IPS-20b (cell line): ENCODE data around the gene RSRC2.
A peak's percentile ranks its signal among the peaks of the same experiment; 100 is the strongest.
"Not testable (repeated sequence)": the region's sequence is repeated elsewhere in the genome, so short reads cannot be mapped to it uniquely, and the experiment has no call there.

ENCODE experiments used
- H3K27ac ChIP-seq: one replicate; pipeline ENCODE4 v1.5.1; 2013; ENCODE audit warnings: low read length
- H3K27me3 ChIP-seq: 2 replicates; pipeline ENCODE4 v1.6.1; 2013; ENCODE audit warnings: mild to moderate bottlenecking, low read length, inconsistent platforms; ENCODE audit not compliant: insufficient read depth
- H3K36me3 ChIP-seq: 2 replicates; pipeline ENCODE4 v1.6.1; 2013; ENCODE audit warnings: low read depth, mild to moderate bottlenecking, inconsistent platforms, low read length, moderate library complexity; ENCODE audit not compliant: insufficient read depth
- H3K4me1 ChIP-seq: 2 replicates; pipeline ENCODE4 v1.6.1; 2013; ENCODE audit warnings: mild to moderate bottlenecking, control low read depth, inconsistent platforms, low read length, moderate library complexity; ENCODE audit not compliant: insufficient read depth
- H3K4me3 ChIP-seq: 2 replicates; pipeline ENCODE4 v1.5.1; 2013; ENCODE audit warnings: mild to moderate bottlenecking, low read length, inconsistent platforms
- H3K9ac ChIP-seq: 2 replicates; pipeline ENCODE4 v1.6.1; 2013; ENCODE audit warnings: low read depth, mild to moderate bottlenecking, inconsistent platforms, low read length, moderate library complexity
- H3K9me3 ChIP-seq: 2 replicates; pipeline ENCODE4 v1.6.1; 2013; ENCODE audit warnings: mild to moderate bottlenecking, low read depth, low read length, inconsistent platforms; ENCODE audit not compliant: insufficient read depth

Gene RSRC2

GRCh38 chr12:122526683-122527477, at the start of gene RSRC2, which contains the start of gene KNTC1:
Gene RSRC2 (minus strand): TSS chr12:122526936. CDS start chr12:122526853, 83 bp downstream.
Gene KNTC1 (plus strand): TSS chr12:122527249. CDS start chr12:122530064, 2,815 bp downstream.
- peaks cover 63% of the 10 kb centered on the region for H3K36me3 ChIP-seq
- H3K27ac ChIP-seq = peak within 1 kb of the TSS; percentile 51
- peak within 1 kb of the TSS; percentile 97 for H3K9ac ChIP-seq
- no peaks in the 10 kb centered on the region for H3K9me3 ChIP-seq
- H3K4me3 ChIP-seq = peak within 1 kb of the TSS; percentile 97
- H3K4me1 ChIP-seq = peaks cover 12% of the 10 kb centered on the region; the same call in 1 of the 2 replicates
- H3K27me3 ChIP-seq = no peaks in the 10 kb centered on the region

- H3K27me3 ChIP-seq = no peaks in the 10 kb centered on the region
- no peaks in the 10 kb centered on the region for H3K9me3 ChIP-seq
- no peaks in the 10 kb centered on the region for H3K4me1 ChIP-seq
- H3K36me3 ChIP-seq = peaks cover 94% of the 10 kb centered on the region
- H3K9ac ChIP-seq = no peak overlapping the region
- no peak overlapping the region for H3K27ac ChIP-seq
- H3K4me3 ChIP-seq = no peak overlapping the region
Observed at GRCh38 chr12:122571821-122572220, 45.1 kb upstream of the RSRC2 start.

GRCh38 chr12:122570006-122570405, 43.3 kb upstream of the RSRC2 start:
- not testable (repeated sequence) for H3K4me3 ChIP-seq, H3K9ac ChIP-seq, H3K9me3 ChIP-seq, H3K27ac ChIP-seq, H3K27me3 ChIP-seq, H3K4me1 ChIP-seq
- peaks cover 92% of the 10 kb centered on the region for H3K36me3 ChIP-seq

GRCh38 chr12:122569288-122569687, 42.6 kb upstream of the RSRC2 start:
- Histone ChIP-seq H3K27ac (no peak overlapping the region), H3K36me3 (peaks cover 92% of the 10 kb centered on the region), H3K4me3 (no peak overlapping the region), H3K9me3 (no peaks in the 10 kb centered on the region), H3K27me3 (no peaks in the 10 kb centered on the region), H3K4me1 (no peaks in the 10 kb centered on the region), H3K9ac (no peak overlapping the region)

- not testable (repeated sequence) for H3K4me3 ChIP-seq, H3K27ac ChIP-seq, H3K27me3 ChIP-seq, H3K9ac ChIP-seq, H3K9me3 ChIP-seq, H3K4me1 ChIP-seq
- peaks cover 89% of the 10 kb centered on the region for H3K36me3 ChIP-seq
Observed at GRCh38 chr12:122566816-122567215, 40.1 kb upstream of the RSRC2 start.

GRCh38 chr12:122563361-122563760, 36.6 kb upstream of the RSRC2 start:
- no peaks in the 10 kb centered on the region for H3K27me3 ChIP-seq
- H3K36me3 ChIP-seq = peaks cover 81% of the 10 kb centered on the region
- H3K9ac ChIP-seq = no peak overlapping the region
- H3K4me3 ChIP-seq = no peak overlapping the region
- no peaks in the 10 kb centered on the region for H3K9me3 ChIP-seq
- H3K4me1 ChIP-seq = no peaks in the 10 kb centered on the region
- H3K27ac ChIP-seq = no peak overlapping the region

GRCh38 chr12:122560138-122560537, 33.4 kb upstream of the RSRC2 start:
- H3K36me3 ChIP-seq = peaks cover 85% of the 10 kb centered on the region
- no peak overlapping the region for H3K9ac ChIP-seq
- no peak overlapping the region for H3K27ac ChIP-seq
- H3K4me3 ChIP-seq = no peak overlapping the region
- no peaks in the 10 kb centered on the region for H3K9me3 ChIP-seq
- H3K27me3 ChIP-seq = no peaks in the 10 kb centered on the region
- H3K4me1 ChIP-seq = no peaks in the 10 kb centered on the region

- H3K36me3 ChIP-seq = peaks cover 82% of the 10 kb centered on the region
- H3K27ac ChIP-seq = no peak overlapping the region
- no peaks in the 10 kb centered on the region for H3K4me1 ChIP-seq
- H3K27me3 ChIP-seq = no peaks in the 10 kb centered on the region
- no peak overlapping the region for H3K4me3 ChIP-seq
- no peaks in the 10 kb centered on the region for H3K9me3 ChIP-seq
- H3K9ac ChIP-seq = no peak overlapping the region
Observed at GRCh38 chr12:122558745-122559641, 32.3 kb upstream of the RSRC2 start.

GRCh38 chr12:122547330-122547729, 20.6 kb upstream of the RSRC2 start:
- Histone ChIP-seq H3K36me3 (peaks cover 98% of the 10 kb centered on the region), H3K27me3 (no peaks in the 10 kb centered on the region), H3K9ac (no peak overlapping the region), H3K4me3 (no peak overlapping the region), H3K9me3 (no peaks in the 10 kb centered on the region), H3K27ac (no peak overlapping the region), H3K4me1 (no peaks in the 10 kb centered on the region)

GRCh38 chr12:122545855-122546254, 19.1 kb upstream of the RSRC2 start:
- Histone ChIP-seq H3K9me3 (no peaks in the 10 kb centered on the region), H3K27ac (no peak overlapping the region), H3K36me3 (peaks cover 94% of the 10 kb centered on the region), H3K27me3 (no peaks in the 10 kb centered on the region), H3K4me1 (no peaks in the 10 kb centered on the region), H3K4me3 (no peak overlapping the region), H3K9ac (no peak overlapping the region)

- Histone ChIP-seq H3K27ac (no peak overlapping the region), H3K36me3 (peaks cover 89% of the 10 kb centered on the region), H3K9me3 (no peaks in the 10 kb centered on the region), H3K27me3 (no peaks in the 10 kb centered on the region), H3K9ac (no peak overlapping the region), H3K4me1 (no peaks in the 10 kb centered on the region), H3K4me3 (no peak overlapping the region)
Observed at GRCh38 chr12:122544537-122544936, 17.8 kb upstream of the RSRC2 start.
